ENCODE measurements around the gene EXOC3.
A peak's percentile ranks its signal among the peaks of the same experiment; 100 is the strongest.

Gene EXOC3

DNA sequence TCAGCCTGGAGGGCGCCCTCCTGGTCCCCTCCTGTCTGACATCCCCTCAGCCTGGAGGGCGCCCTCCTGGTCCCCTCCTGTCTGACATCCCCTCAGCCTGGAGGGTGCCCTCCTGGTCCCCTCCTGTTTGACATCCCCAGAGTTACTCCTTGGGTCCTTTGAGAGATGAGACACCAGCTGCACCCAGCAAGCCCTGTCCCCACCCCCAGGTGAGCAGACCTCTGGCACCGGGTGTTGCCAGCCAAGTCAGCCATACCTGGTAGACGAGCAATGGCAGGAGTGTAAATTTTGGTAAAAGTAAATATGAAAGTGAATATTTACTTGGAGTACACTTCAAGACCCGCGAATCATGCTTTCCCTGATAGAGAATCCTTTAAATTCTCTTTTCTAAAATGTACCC is 25.4 kb downstream of the EXOC3 start:
- Histone ChIP-seq H4K20me1 (ENCODE audit: insufficient read depth, low read length, poor library complexity, severe bottlenecking) (peaks cover 7% of the 10 kb centered on the region), H3K79me2 (ENCODE audit: insufficient read depth, low read length) (peaks cover 28% of the 10 kb centered on the region), H2AFZ (ENCODE audit: low read length) (no peak overlapping the region), H3K9me3 (ENCODE audit: insufficient read depth, low read depth, low read length) (no peaks in the 10 kb centered on the region), H3K9ac (ENCODE audit: low read depth, low read length, poor library complexity, severe bottlenecking) (no peak overlapping the region), H3K9me2 (replicated peaks; ENCODE audit: low read depth, low read length) (no peaks in the 10 kb centered on the region), H3K4me2 (ENCODE audit: low read depth, low read length, poor library complexity, severe bottlenecking) (no peak overlapping the region), H3K4me1 (ENCODE audit: insufficient read depth, low read length, poor library complexity, severe bottlenecking) (peaks cover 20% of the 10 kb centered on the region), H3K36me3 (ENCODE audit: insufficient read depth, low read length) (peaks cover 28% of the 10 kb centered on the region; the same call in 1 of the 2 replicates), H3K4me3 (ENCODE audit: low read length, poor library complexity, severe bottlenecking) (no peak overlapping the region), H3K27me3 (ENCODE audit: insufficient read depth, low read length, poor library complexity, severe bottlenecking) (peaks cover 2% of the 10 kb centered on the region), H3F3A (ENCODE audit: low read depth) (no peaks in the 10 kb centered on the region)
- TF ChIP-seq, protein P1, sequence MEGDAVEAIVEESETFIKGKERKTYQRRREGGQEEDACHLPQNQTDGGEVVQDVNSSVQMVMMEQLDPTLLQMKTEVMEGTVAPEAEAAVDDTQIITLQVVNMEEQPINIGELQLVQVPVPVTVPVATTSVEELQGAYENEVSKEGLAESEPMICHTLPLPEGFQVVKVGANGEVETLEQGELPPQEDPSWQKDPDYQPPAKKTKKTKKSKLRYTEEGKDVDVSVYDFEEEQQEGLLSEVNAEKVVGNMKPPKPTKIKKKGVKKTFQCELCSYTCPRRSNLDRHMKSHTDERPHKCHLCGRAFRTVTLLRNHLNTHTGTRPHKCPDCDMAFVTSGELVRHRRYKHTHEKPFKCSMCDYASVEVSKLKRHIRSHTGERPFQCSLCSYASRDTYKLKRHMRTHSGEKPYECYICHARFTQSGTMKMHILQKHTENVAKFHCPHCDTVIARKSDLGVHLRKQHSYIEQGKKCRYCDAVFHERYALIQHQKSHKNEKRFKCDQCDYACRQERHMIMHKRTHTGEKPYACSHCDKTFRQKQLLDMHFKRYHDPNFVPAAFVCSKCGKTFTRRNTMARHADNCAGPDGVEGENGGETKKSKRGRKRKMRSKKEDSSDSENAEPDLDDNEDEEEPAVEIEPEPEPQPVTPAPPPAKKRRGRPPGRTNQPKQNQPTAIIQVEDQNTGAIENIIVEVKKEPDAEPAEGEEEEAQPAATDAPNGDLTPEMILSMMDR (conservative IDR thresholded peaks at IDR 0.05; ENCODE audit: low read length) = no peak
- no peak for TF ChIP-seq EZH2phosphoT487 (IDR thresholded peaks at IDR 0.05; ENCODE audit: borderline replicate concordance)

DNA sequence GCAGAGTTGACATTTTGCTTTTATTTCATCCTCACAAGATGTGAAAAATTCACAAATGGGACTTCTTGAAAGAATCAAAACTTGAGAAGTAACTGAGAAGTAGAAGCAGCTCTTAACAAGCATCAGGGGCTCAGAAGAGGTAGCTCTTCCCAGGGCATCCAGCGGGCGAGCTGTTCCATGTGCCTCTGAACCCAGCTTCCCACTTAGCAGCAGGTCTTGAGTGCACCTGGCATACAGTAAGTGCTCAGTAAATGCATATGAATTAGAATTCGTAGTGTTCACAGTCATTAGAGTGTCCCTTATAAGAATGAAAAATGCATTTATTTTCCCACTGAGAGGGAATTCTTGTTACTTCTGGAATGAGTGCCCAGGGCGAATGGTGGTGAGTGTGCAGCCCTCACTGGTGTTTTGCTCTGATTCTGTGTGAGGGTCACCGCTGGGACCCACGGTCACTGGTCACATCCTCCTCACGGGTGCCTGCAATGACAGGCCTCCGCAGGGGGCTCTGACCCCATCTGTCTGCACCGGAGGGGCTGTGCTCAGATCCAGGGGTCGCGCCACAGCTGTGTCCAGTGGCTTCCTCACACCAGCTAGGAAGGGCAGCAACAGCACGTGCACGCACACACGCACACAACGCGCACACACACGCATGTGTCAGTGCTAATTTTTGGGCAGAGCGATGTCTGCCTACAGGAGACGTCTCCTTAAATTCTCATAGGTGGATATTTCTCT is 26.9 kb downstream of the EXOC3 start:
- Histone ChIP-seq H3K4me1 (ENCODE audit: insufficient read depth, low read length, poor library complexity, severe bottlenecking) (peaks cover 20% of the 10 kb centered on the region), H3K9me2 (replicated peaks; ENCODE audit: low read depth, low read length) (no peaks in the 10 kb centered on the region), H3K4me3 (ENCODE audit: low read length, poor library complexity, severe bottlenecking) (no peak overlapping the region), H3K9me3 (ENCODE audit: insufficient read depth, low read depth, low read length) (no peaks in the 10 kb centered on the region), H3K36me3 (ENCODE audit: insufficient read depth, low read length) (peaks cover 17% of the 10 kb centered on the region; the same call in 1 of the 2 replicates), H3K9ac (ENCODE audit: low read depth, low read length, poor library complexity, severe bottlenecking) (peak overlapping the region; percentile 15), H3K27me3 (ENCODE audit: insufficient read depth, low read length, poor library complexity, severe bottlenecking) (peaks cover 6% of the 10 kb centered on the region), H2AFZ (ENCODE audit: low read length) (no peak overlapping the region), H4K20me1 (ENCODE audit: insufficient read depth, low read length, poor library complexity, severe bottlenecking) (peaks cover 13% of the 10 kb centered on the region), H3F3A (ENCODE audit: low read depth) (no peaks in the 10 kb centered on the region), H3K4me2 (ENCODE audit: low read depth, low read length, poor library complexity, severe bottlenecking) (peak overlapping the region; percentile 96), H3K79me2 (ENCODE audit: insufficient read depth, low read length) (peaks cover 33% of the 10 kb centered on the region)
- TF ChIP-seq, protein P1 (conservative IDR thresholded peaks at IDR 0.05; ENCODE audit: low read length) = 0 out of 2 replicates have a peak, but pooled peaks have one; percentile 21
- TF ChIP-seq EZH2phosphoT487 (IDR thresholded peaks at IDR 0.05; ENCODE audit: borderline replicate concordance) = no peak

DNA sequence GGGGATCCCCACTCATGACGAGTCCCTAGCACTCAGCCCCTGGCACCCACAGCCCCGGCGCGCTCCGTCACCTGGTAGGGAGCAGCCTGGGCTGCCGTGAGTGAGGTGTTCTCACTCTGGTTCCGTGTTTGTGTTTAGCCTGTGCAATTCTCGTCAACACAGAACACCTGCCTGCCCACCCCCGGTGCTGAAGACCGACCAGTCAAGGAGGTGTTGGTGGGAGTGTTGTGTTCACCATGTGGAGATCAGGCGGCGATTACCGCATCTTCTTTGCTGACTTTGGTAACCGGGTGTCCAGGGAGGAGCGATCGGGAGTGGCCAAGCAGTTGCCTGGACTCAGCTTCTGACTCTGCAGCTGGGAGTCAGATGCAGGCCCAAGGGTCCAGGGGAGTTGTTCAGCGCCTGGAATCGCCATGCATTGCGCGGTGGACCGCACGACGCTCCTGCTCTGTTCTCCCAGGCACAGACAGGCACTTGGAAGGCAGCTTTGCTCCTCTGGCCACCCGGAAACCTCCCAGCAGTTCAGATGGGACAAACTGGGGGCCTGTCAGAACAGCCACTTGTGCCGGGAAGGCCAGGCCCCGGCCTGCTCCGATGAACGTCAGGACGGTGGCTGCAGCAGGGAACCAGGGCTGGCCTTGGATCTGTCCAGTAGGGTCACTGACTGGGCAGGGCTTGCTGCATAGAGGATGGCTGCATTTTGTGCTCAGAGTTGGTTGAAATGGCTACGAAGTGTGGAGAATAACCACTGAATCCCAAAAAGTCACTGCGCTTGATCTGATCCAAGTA is 28.2 kb downstream of the EXOC3 start:
- Histone ChIP-seq H3K27me3 (ENCODE audit: insufficient read depth, low read length, poor library complexity, severe bottlenecking) (peaks cover 6% of the 10 kb centered on the region), H3K4me1 (ENCODE audit: insufficient read depth, low read length, poor library complexity, severe bottlenecking) (peaks cover 20% of the 10 kb centered on the region), H3K79me2 (ENCODE audit: insufficient read depth, low read length) (peaks cover 33% of the 10 kb centered on the region), H4K20me1 (ENCODE audit: insufficient read depth, low read length, poor library complexity, severe bottlenecking) (peaks cover 13% of the 10 kb centered on the region), H3K9ac (ENCODE audit: low read depth, low read length, poor library complexity, severe bottlenecking) (peak overlapping the region; percentile 98), H3K9me3 (ENCODE audit: insufficient read depth, low read depth, low read length) (no peaks in the 10 kb centered on the region), H3K4me3 (ENCODE audit: low read length, poor library complexity, severe bottlenecking) (peak overlapping the region; percentile 90), H3K9me2 (replicated peaks; ENCODE audit: low read depth, low read length) (no peaks in the 10 kb centered on the region), H3K4me2 (ENCODE audit: low read depth, low read length, poor library complexity, severe bottlenecking) (peak overlapping the region; percentile 96), H3K36me3 (ENCODE audit: insufficient read depth, low read length) (peaks cover 9% of the 10 kb centered on the region; the same call in 1 of the 2 replicates), H2AFZ (ENCODE audit: low read length) (no peak overlapping the region), H3F3A (ENCODE audit: low read depth) (no peaks in the 10 kb centered on the region)
- TF ChIP-seq, protein P1 (conservative IDR thresholded peaks at IDR 0.05; ENCODE audit: low read length) = no peak
